Left lung (tissue), 10 donors: ENCODE results near the gene DOHH. TPM values are rescaled to one million over a fixed set of nuclear protein-coding genes. Genes with fewer than 3 reads are reported as not detected.
"Not testable (repeated sequence)": the region's sequence is repeated elsewhere in the genome, so short reads cannot be mapped to it uniquely, and the experiment has no call there.

Source experiments
- ATAC-seq: fragments of 200-7000 bp; cut with Tn5 transposase; one replicate; pipeline ENCODE4 v1.9.1; 2020; ENCODE audit warnings: moderate library complexity
- DNase-seq, 4 donors: peaks; one replicate each; pipeline ENCODE4 v3.0.0-alpha.2; 2013 to 2020
- H3K27ac ChIP-seq, 2 donors: fragments of 200-600 bp; sonication (generic) in 1 of 2; one replicate each; pipeline versions ENCODE4 v1.5.0 to v1.8.0; 2020 to 2021
- H3K27me3 ChIP-seq, 2 donors: fragments of 200-600 bp; sonication (generic) in 1 of 2; one replicate each; pipeline versions ENCODE4 v1.5.0 to v1.8.0; 2020 to 2021
- H3K36me3 ChIP-seq, 2 donors: fragments of 200-600 bp; sonication (generic) in 1 of 2; one replicate each; pipeline versions ENCODE4 v1.5.0 to v1.8.0; 2020 to 2021
- H3K4me1 ChIP-seq, 2 donors: fragments of 200-600 bp; one replicate each; pipeline ENCODE4 v1.8.0; 2021
- H3K4me3 ChIP-seq, 2 donors: fragments of 200-600 bp; sonication (generic) in 1 of 2; one replicate each; pipeline versions ENCODE4 v1.5.0 to v1.8.0; 2020 to 2021; ENCODE audit warnings: mild to moderate bottlenecking in 1 of 2
- H3K9me3 ChIP-seq, 2 donors: fragments of 200-600 bp; sonication (generic) in 1 of 2; one replicate each; pipeline versions ENCODE4 v1.5.0 to v1.8.0; 2020 to 2021
- intact Hi-C, 2 donors: fragments of 100-400 bp; cut with DNase I; formaldehyde crosslinking; loops; one replicate each; pipeline versions ENCODE4 v1.11.2 to v1.14.2; 2022
- polyA plus RNA-seq, 6 donors: library from polyadenylated mRNA; unstranded; fragments of 120-200 nt; gene quantifications; one replicate each; pipeline ENCODE4 v1.2.1, GENCODE V29; 2013; ENCODE audit not compliant: insufficient read length in 6 of 6
- total RNA-seq, 2 donors: library from RNA; stranded (reverse); fragmentation: NEBNext Ultra II Directional; extraction: Animal tissue kit (Norgen Biotek cat#: 25700); gene quantifications; one replicate each; pipeline ENCODE4 v1.2.1, GENCODE V29; 2021
- TF ChIP-seq, protein P1 (sequence below), 2 donors: fragments of 200-600 bp; sonication (generic) in 1 of 2; IDR thresholded peaks; one replicate each; pipeline versions ENCODE4 v1.5.0 to v1.8.0; 2021; ENCODE audit warnings: antibody characterized with exemption in 2 of 2
- donor health status: DM: no; HTN: yes; CAD: no.
- donor health status: DM: no; HTN: no; CAD: no.

The DOHH gene
- total and polyA plus RNA-seq, 8 donors, result 5.8 to 14.1 (median 7.9) TPM

DNA sequence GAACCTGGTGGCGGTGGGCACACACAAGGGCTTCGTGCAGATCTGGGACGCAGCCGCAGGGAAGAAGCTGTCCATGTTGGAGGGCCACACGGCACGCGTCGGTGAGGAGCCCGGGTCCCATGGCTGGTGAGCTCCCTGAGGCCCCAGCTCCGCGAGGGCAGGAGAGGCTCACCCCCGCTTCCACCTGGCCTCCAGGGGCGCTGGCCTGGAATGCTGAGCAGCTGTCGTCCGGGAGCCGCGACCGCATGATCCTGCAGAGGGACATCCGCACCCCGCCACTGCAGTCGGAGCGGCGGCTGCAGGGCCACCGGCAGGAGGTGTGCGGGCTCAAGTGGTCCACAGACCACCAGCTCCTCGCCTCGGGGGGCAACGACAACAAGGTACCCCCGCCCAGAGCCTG, 31.2 kb upstream of the DOHH start:
- no peak for DNase-seq
- Histone ChIP-seq H3K4me3 (no peak overlapping the region), H3K36me3 (peaks cover 0 to 81% of the 10 kb centered on the region in 2 donors), H3K9me3 (no peaks in the 10 kb centered on the region), H3K4me1 (no peaks in the 10 kb centered on the region), H3K27me3 (no peaks in the 10 kb centered on the region), H3K27ac (no peak overlapping the region)
- TF ChIP-seq, protein P1, sequence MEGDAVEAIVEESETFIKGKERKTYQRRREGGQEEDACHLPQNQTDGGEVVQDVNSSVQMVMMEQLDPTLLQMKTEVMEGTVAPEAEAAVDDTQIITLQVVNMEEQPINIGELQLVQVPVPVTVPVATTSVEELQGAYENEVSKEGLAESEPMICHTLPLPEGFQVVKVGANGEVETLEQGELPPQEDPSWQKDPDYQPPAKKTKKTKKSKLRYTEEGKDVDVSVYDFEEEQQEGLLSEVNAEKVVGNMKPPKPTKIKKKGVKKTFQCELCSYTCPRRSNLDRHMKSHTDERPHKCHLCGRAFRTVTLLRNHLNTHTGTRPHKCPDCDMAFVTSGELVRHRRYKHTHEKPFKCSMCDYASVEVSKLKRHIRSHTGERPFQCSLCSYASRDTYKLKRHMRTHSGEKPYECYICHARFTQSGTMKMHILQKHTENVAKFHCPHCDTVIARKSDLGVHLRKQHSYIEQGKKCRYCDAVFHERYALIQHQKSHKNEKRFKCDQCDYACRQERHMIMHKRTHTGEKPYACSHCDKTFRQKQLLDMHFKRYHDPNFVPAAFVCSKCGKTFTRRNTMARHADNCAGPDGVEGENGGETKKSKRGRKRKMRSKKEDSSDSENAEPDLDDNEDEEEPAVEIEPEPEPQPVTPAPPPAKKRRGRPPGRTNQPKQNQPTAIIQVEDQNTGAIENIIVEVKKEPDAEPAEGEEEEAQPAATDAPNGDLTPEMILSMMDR (IDR thresholded peaks at IDR 0.05), result no peak
- intact Hi-C loops, result no loop called here
- no peak for ATAC-seq

DNA sequence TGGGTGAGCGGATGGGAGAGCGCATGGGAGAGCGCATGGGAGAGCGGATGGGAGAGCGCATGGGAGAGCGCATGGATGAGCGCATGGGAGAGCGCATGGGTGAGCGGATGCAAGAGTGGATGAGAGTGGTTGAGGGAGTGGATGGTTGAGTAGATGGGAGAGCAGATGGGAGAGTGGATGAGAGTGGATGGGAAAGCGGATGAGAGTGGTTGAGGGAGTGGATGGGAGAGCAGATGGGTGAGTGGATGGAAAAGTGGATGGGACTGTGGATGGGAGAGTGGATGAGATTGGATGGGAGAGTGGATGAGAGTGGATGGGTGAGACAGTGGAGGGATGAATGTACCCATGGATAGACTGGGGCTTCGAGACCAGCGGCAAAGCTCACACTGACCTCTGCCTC, 29.9 kb upstream of the DOHH start:
- no peak for DNase-seq
- Histone ChIP-seq H3K9me3 (no peaks in the 10 kb centered on the region), H3K36me3 (peaks cover 0 to 80% of the 10 kb centered on the region in 2 donors), H3K4me1 (no peaks in the 10 kb centered on the region), H3K27me3 (no peaks in the 10 kb centered on the region), H3K4me3 (no peak overlapping the region), H3K27ac (no peak overlapping the region)
- ATAC-seq, result no peak
- TF ChIP-seq, protein P1 (IDR thresholded peaks at IDR 0.05), result no peak
- intact Hi-C loops, result no loop called here

GRCh38 chr19:3529299-3529698, 28.8 kb upstream of the DOHH start:
- H3K4me3 ChIP-seq, H3K27ac ChIP-seq, DNase-seq, intact Hi-C loops, H3K27me3 ChIP-seq, H3K4me1 ChIP-seq, H3K9me3 ChIP-seq, ATAC-seq: not testable (repeated sequence)
- H3K36me3 ChIP-seq, result peaks cover 0 to 79% of the 10 kb centered on the region in 2 donors

DNA sequence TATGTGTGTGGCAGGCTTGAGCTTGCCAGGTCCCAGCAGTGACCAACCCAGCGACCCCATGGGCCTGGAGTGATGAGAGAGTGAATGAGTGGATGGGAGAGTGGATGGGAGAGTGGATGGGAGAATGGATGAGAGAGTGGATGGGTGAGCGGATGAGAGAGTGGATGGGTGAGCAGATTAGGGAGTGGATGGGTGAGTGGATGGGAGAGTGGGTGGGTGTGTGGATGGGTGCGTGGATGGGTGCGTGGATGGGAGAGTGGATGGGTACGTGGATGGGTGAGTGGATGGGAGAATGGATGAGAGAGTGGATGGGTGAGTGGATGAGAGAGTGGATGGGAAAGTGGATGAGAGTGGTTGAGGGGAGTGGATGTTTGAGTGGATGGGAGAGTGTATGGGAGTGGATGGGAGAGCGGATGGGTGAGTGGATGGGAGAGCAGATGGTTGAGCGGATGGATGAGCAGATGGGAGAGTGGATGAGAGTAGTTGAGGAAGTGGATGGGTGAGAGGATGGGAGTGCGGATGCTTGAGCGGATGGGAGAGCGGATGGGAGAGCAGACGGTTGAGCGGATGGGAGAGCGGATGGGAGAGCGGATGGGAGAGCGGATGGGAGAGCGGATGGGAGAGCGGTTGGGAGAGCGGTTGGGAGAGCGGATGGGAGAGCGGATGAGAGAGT, 28.2 kb upstream of the DOHH start:
- Histone ChIP-seq H3K36me3 (peaks cover 0 to 79% of the 10 kb centered on the region in 2 donors), H3K4me3 (no peak overlapping the region), H3K27me3 (no peaks in the 10 kb centered on the region), H3K4me1 (no peaks in the 10 kb centered on the region), H3K9me3 (no peaks in the 10 kb centered on the region), H3K27ac (no peak overlapping the region)
- ATAC-seq, result no peak
- TF ChIP-seq, protein P1 (IDR thresholded peaks at IDR 0.05), result no peak
- no peak for DNase-seq
- intact Hi-C loops, result no loop called here

DNA sequence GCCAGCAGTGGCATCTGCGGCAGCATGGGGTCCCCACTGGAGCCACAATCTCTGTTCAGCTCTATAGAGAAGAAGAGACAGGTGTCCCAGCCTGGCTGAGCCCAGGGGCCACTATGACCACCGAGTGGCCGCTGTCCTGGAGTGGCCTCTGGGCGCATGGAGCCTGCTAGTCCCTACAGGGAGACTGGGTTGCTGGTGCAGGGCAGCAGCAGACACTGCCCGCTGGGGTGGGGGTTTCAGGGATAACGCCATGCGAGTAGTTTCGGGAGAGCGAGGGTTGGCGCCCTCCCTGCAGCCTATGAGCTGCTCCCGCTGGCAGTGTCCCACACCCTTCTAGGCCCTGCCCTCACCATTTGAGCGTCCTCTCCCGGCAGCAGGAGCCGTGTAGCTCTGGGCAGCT, 27.6 kb upstream of the DOHH start:
- peaks cover 0 to 79% of the 10 kb centered on the region in 2 donors for H3K36me3 ChIP-seq
- H3K4me1 ChIP-seq, result no peaks in the 10 kb centered on the region
- H3K27ac ChIP-seq, result no peak overlapping the region
- TF ChIP-seq, protein P1 (IDR thresholded peaks at IDR 0.05), result no peak
- no peak overlapping the region for H3K4me3 ChIP-seq
- no peak for ATAC-seq
- H3K9me3 ChIP-seq, result no peaks in the 10 kb centered on the region
- H3K27me3 ChIP-seq, result no peaks in the 10 kb centered on the region
- DNase-seq, result no peak
- intact Hi-C loops, result no loop called here
